CD8-positive, alpha-beta memory T cell (primary cell): Measurements from ENCODE around the gene CGNL1. TPM values are rescaled to one million over a fixed set of nuclear protein-coding genes. Genes with fewer than 3 reads are reported as not detected.

Experiments
- CTCF ChIA-PET: fragments of 350-600 bp; sonication (Branson Sonifier 250); formaldehyde crosslinking; loops from one replicate; lab custom pipeline; 2021; ENCODE audit warnings: antibody characterized with exemption; lab: Charles Lee
- POLR2A ChIA-PET: fragments of 350-600 bp; sonication (Branson Sonifier 250); formaldehyde crosslinking; loops from one replicate; lab custom pipeline; 2021; ENCODE audit warnings: antibody characterized with exemption; lab: Charles Lee
- DNase-seq, 5 donors: peaks; one replicate each; pipeline versions ENCODE4 v3.0.0 to v3.0.0-alpha.2; 2020 to 2022; ENCODE audit warnings: mixed read lengths in 1 of 5
- H3K27ac ChIP-seq: one replicate; pipeline ENCODE4 v1.7.0; 2013; ENCODE audit warnings: low read depth, mild to moderate bottlenecking, low read length, moderate library complexity
- H3K27me3 ChIP-seq: 2 replicates; pipeline ENCODE4 v1.7.0; 2013; ENCODE audit warnings: low read length, mild to moderate bottlenecking; ENCODE audit not compliant: insufficient read depth, poor library complexity, severe bottlenecking
- H3K36me3 ChIP-seq: 2 replicates; pipeline ENCODE4 v1.7.0; 2013; ENCODE audit warnings: mild to moderate bottlenecking, low read length, moderate library complexity; ENCODE audit not compliant: insufficient read depth
- H3K4me1 ChIP-seq: 2 replicates; pipeline ENCODE4 v1.7.0; 2013; ENCODE audit warnings: mild to moderate bottlenecking, low read length, moderate library complexity; ENCODE audit not compliant: insufficient read depth
- H3K4me3 ChIP-seq: 2 replicates; pipeline ENCODE4 v1.7.0; 2013; ENCODE audit warnings: mild to moderate bottlenecking, low read length
- H3K9me3 ChIP-seq: 2 replicates; pipeline ENCODE4 v1.7.0; 2013; ENCODE audit warnings: mild to moderate bottlenecking, low read length
- H3K27ac Mint-ChIP-seq, 8 donors: one replicate each; pipeline ENCODE4 v1.8.0; 2020 to 2021; ENCODE audit warnings: mixed read lengths in 8 of 8, mild to moderate bottlenecking in 6 of 8, inconsistent platforms in 3 of 8, moderate library complexity in 3 of 8
- H3K27me3 Mint-ChIP-seq, 2 donors: one replicate each; pipeline ENCODE4 v1.8.0; 2020 to 2021; ENCODE audit warnings: mixed read lengths in 2 of 2, mild to moderate bottlenecking in 1 of 2, moderate library complexity in 1 of 2
- H3K36me3 Mint-ChIP-seq, 3 donors: one replicate each; pipeline ENCODE4 v1.8.0; 2020 to 2021; ENCODE audit warnings: mixed read lengths in 3 of 3, inconsistent platforms in 1 of 3, mild to moderate bottlenecking in 1 of 3
- H3K4me1 Mint-ChIP-seq, 3 donors: one replicate each; pipeline ENCODE4 v1.8.0; 2020 to 2021; ENCODE audit warnings: mixed read lengths in 3 of 3, inconsistent platforms in 1 of 3, mild to moderate bottlenecking in 1 of 3
- H3K4me3 Mint-ChIP-seq, 7 donors: one replicate each; pipeline ENCODE4 v1.8.0; 2020 to 2021; ENCODE audit warnings: mixed read lengths in 7 of 7, mild to moderate bottlenecking in 6 of 7, moderate library complexity in 4 of 7, inconsistent platforms in 2 of 7
- H3K9me3 Mint-ChIP-seq, 5 donors: one replicate each; pipeline ENCODE4 v1.8.0; 2020 to 2022; ENCODE audit warnings: mixed read lengths in 5 of 5, mild to moderate bottlenecking in 3 of 5, moderate library complexity in 2 of 5, inconsistent platforms in 1 of 5
- polyA plus RNA-seq: library from polyadenylated mRNA; unstranded; fragments of 300-500 nt; fragmentation: Illumina TruSeq; gene quantifications from one replicate; pipeline ENCODE4 v1.2.3, GENCODE V29; 2021
- total RNA-seq, 2 experiments: library from RNA; stranded (reverse); gene quantifications; one replicate each; pipeline ENCODE4 v1.2.3, GENCODE V29; 2021

The CGNL1 gene
- total and polyA plus RNA-seq, 3 experiments from 2014 or later: not detected

DNA sequence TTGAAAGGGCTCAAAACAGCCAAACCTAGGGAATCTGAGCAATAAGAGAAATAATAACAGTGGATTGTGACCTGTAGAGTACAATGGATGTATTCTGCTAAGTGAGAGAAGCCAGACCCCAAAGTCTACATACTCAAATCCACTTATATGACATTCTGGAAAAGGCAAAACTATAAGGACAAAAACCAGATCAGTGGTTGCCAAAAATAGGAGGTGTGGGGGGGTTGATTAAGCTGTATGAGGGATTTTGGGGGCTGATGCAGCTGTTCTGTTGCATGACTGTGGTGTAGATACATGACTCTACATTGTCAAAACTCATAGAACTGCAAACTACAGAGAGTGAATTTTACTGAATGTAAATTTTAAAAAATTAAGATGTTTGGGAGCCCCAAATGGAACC lies 20.1 kb upstream of the CGNL1 start:
- Mint-ChIP-seq H3K27ac (no peak overlapping the region), H3K27me3 (peaks cover 17 to 32% of the 10 kb centered on the region in 2 donors), H3K9me3 (no peaks in the 10 kb centered on the region), H3K4me1 (no peaks in the 10 kb centered on the region), H3K36me3 (no peaks in the 10 kb centered on the region), H3K4me3 (no peak overlapping the region)
- no peaks in the 10 kb centered on the region for H3K27me3 ChIP-seq
- no peaks in the 10 kb centered on the region for H3K9me3 ChIP-seq
- H3K27ac ChIP-seq: no peak overlapping the region
- H3K4me3 ChIP-seq: no peak overlapping the region
- ChIA-PET CTCF (no interaction called here), POLR2A (no interaction called here)
- DNase-seq: no peak
- no peaks in the 10 kb centered on the region for H3K4me1 ChIP-seq
- no peaks in the 10 kb centered on the region for H3K36me3 ChIP-seq

DNA sequence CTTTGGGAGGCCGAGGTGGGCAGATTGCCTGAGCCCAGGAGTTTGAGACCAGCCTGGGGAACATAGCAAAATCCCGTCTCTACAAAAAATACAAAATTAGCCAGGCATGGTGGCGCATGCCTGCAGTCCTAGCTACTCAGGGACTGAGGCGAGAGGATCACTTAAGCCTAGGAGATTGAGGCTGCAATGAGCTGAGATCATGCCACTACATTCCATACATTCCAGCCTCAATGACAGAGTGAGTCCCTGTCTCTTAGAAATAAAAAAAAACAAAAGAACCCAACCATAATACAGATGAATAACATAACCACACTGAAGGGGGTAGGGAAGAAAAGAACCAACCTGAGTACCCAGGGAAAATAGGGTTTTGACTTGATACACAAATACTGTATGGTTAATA lies 19.7 kb upstream of the CGNL1 start:
- H3K36me3 Mint-ChIP-seq: no peaks in the 10 kb centered on the region
- H3K4me3 ChIP-seq: no peak overlapping the region
- no peaks in the 10 kb centered on the region for H3K9me3 Mint-ChIP-seq
- no peak overlapping the region for H3K4me3 Mint-ChIP-seq
- no peak overlapping the region for H3K27ac Mint-ChIP-seq
- no peaks in the 10 kb centered on the region for H3K36me3 ChIP-seq
- peaks cover 15 to 32% of the 10 kb centered on the region in 2 donors for H3K27me3 Mint-ChIP-seq
- H3K27ac ChIP-seq: no peak overlapping the region
- no peaks in the 10 kb centered on the region for H3K27me3 ChIP-seq
- H3K4me1 ChIP-seq: no peaks in the 10 kb centered on the region
- no peaks in the 10 kb centered on the region for H3K4me1 Mint-ChIP-seq
- ChIA-PET CTCF (interaction anchor here (1.7 kb wide), 1 partner anchor 16 kb away, joined by 4 read pairs; no protein-coding TSS in a partner anchor), POLR2A (no interaction called here)
- no peak for DNase-seq
- no peaks in the 10 kb centered on the region for H3K9me3 ChIP-seq

DNA sequence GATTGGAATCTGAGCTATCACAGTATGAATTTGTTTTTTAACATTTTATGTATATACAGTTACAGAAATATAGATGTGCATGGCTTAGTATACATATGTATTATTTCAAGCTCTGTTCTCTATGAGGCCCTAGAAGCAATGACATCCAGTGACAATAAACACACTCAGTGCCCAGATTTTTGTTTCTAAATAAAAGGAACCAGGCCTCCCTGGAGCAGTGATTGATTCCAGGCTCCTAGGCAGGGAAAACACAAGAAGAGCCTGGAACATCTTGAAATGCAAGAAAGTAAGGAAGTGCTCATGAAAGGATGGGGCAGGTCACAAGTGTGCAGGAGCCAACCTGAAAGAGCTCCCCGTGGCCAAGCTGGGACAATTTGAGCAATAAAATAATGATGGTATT lies 18.5 kb upstream of the CGNL1 start:
- peaks cover 14 to 27% of the 10 kb centered on the region in 2 donors for H3K27me3 Mint-ChIP-seq
- no peaks in the 10 kb centered on the region for H3K36me3 ChIP-seq
- H3K4me1 ChIP-seq: no peaks in the 10 kb centered on the region
- no peaks in the 10 kb centered on the region for H3K9me3 ChIP-seq
- no peaks in the 10 kb centered on the region for H3K36me3 Mint-ChIP-seq
- H3K27ac Mint-ChIP-seq: peak overlapping the region in 1 of 8 donors; percentile 17
- no peak overlapping the region for H3K4me3 Mint-ChIP-seq
- no peak for DNase-seq
- H3K4me1 Mint-ChIP-seq: no peaks in the 10 kb centered on the region
- ChIA-PET POLR2A (no interaction called here), CTCF (interaction anchor here (1.7 kb wide), 1 partner anchor 17 kb away, joined by 4 read pairs; no protein-coding TSS in a partner anchor)
- no peaks in the 10 kb centered on the region for H3K9me3 Mint-ChIP-seq
- no peak overlapping the region for H3K4me3 ChIP-seq
- H3K27ac ChIP-seq: no peak overlapping the region
- H3K27me3 ChIP-seq: no peaks in the 10 kb centered on the region

DNA sequence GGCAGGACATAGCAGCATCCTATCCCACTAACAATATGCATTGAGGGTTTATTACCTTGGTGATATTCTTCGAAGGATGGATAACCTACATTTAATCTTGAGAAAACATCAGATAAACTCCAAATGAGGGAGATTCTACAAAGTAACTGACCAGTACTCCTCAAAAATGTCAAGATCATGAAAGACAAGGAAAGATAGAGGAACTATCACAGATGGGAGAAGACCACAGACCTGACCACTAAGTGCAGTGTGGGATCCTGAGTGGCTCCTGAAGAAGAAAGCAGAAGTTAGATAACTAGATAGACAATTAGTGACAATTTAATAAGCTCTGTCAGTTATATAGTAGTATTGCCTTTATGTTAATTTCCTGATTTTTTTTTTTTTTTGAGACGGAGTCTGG lies 17.7 kb upstream of the CGNL1 start:
- CTCF ChIA-PET: no interaction called here
- Histone ChIP-seq H3K27me3 (no peaks in the 10 kb centered on the region), H3K36me3 (no peaks in the 10 kb centered on the region), H3K9me3 (no peaks in the 10 kb centered on the region), H3K4me1 (no peaks in the 10 kb centered on the region), H3K27ac (no peak overlapping the region), H3K4me3 (no peak overlapping the region)
- no peak overlapping the region for H3K27ac Mint-ChIP-seq
- DNase-seq: no peak
- H3K4me3 Mint-ChIP-seq: no peak overlapping the region
- no peaks in the 10 kb centered on the region for H3K4me1 Mint-ChIP-seq
- H3K27me3 Mint-ChIP-seq: peaks cover 13 to 20% of the 10 kb centered on the region in 2 donors
- POLR2A ChIA-PET: no interaction called here
- no peaks in the 10 kb centered on the region for H3K9me3 Mint-ChIP-seq
- H3K36me3 Mint-ChIP-seq: no peaks in the 10 kb centered on the region

DNA sequence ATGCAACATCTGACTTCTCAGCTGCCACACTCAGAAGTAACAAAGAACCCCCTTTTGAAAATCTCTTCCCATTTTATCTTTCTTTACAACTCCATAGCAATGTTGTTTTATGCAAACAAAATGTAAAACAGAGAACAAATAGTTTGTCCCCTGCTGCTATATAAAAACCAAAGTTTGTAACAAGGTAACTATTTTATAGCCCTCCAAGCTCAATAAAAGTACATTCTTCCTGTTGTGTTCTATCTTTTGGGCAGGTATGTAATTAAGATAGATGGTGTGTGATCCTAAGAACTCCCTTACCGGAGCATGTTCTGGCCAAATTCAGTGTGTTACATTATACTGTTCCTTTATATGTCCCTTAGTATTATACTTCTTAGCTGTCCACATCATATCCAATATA lies 12.6 kb upstream of the CGNL1 start:
- no peak for DNase-seq
- no peaks in the 10 kb centered on the region for H3K27me3 ChIP-seq
- H3K36me3 ChIP-seq: no peaks in the 10 kb centered on the region
- no peak overlapping the region for H3K27ac Mint-ChIP-seq
- no peaks in the 10 kb centered on the region for H3K9me3 Mint-ChIP-seq
- H3K27me3 Mint-ChIP-seq: peaks cover 0 to under 1% of the 10 kb centered on the region in 2 donors
- H3K9me3 ChIP-seq: no peaks in the 10 kb centered on the region
- no peaks in the 10 kb centered on the region for H3K4me1 ChIP-seq
- CTCF ChIA-PET: no interaction called here
- no peak overlapping the region for H3K4me3 Mint-ChIP-seq
- H3K4me1 Mint-ChIP-seq: no peaks in the 10 kb centered on the region
- H3K27ac ChIP-seq: no peak overlapping the region
- POLR2A ChIA-PET: no interaction called here
- H3K36me3 Mint-ChIP-seq: no peaks in the 10 kb centered on the region
- H3K4me3 ChIP-seq: no peak overlapping the region

DNA sequence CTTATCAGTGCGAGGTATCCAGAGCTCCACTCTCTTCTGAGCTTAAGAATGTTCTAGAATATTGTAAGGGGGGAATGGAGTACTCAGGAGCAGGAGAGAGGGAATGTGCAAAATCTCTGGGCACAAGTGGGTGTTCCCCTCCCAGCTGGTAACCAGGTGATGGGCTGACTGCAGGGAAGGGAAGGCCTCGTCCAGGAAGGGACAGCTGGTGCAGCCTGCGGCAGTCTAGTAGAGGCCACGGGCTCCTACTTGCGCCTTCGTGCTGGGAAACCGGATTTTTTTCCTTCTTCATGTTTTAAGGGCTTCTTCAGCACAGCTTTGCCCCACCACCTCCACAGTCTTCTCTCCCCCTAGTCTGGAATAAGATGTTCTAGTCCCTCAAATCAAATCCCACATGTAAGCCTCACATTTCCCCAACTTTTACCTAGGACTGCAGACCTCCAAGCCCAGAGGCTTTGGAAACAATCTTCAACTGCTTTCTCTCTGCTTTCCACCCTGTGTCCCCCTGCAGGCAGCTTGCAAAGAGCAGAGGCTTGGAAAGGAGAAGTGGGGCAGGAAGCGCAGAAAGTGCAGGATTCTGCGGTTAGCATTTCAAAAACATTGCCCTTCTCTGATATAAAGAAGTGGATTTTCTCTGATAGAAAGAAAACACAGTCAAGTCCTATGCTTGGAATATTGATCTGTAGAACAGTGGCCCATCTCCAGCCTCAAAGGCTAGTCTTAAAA lies 11.9 kb upstream of the CGNL1 start:
- CTCF ChIA-PET: no interaction called here
- peaks cover 0 to 4% of the 10 kb centered on the region in 2 donors for H3K27me3 Mint-ChIP-seq
- POLR2A ChIA-PET: no interaction called here
- no peak for DNase-seq
- no peaks in the 10 kb centered on the region for H3K27me3 ChIP-seq
- no peaks in the 10 kb centered on the region for H3K36me3 ChIP-seq
- no peaks in the 10 kb centered on the region for H3K9me3 ChIP-seq
- no peaks in the 10 kb centered on the region for H3K36me3 Mint-ChIP-seq
- no peaks in the 10 kb centered on the region for H3K4me1 ChIP-seq
- H3K27ac Mint-ChIP-seq: no peak overlapping the region
- H3K4me3 Mint-ChIP-seq: no peak overlapping the region
- no peak overlapping the region for H3K27ac ChIP-seq
- no peaks in the 10 kb centered on the region for H3K4me1 Mint-ChIP-seq
- H3K9me3 Mint-ChIP-seq: no peaks in the 10 kb centered on the region
- no peak overlapping the region for H3K4me3 ChIP-seq

DNA sequence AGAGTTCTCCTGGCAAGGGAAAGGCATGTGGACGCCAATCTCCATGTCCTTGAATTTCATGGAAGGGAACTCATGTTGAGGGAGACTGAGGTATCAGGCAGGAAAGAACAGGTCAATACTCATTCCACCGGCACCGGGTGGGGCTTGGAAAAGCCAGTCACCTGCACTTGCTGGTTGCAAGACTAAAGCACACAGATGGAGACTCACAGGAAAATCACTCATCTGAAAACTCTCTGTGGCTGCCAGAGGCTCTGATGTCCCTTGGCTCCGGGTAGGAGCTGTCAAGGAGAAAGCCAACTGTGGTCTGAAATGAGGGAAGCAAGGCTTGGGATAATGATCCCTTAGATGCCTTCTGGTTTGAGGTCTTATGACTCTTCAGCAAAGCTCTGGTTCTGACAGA lies 8.7 kb upstream of the CGNL1 start:
- Histone ChIP-seq H3K36me3 (no peaks in the 10 kb centered on the region), H3K4me1 (no peaks in the 10 kb centered on the region), H3K9me3 (no peaks in the 10 kb centered on the region), H3K27ac (no peak overlapping the region), H3K4me3 (no peak overlapping the region), H3K27me3 (no peaks in the 10 kb centered on the region)
- Mint-ChIP-seq H3K4me3 (no peak overlapping the region), H3K9me3 (no peaks in the 10 kb centered on the region), H3K4me1 (no peaks in the 10 kb centered on the region), H3K27me3 (peaks cover 7 to 12% of the 10 kb centered on the region in 2 donors), H3K27ac (no peak overlapping the region), H3K36me3 (no peaks in the 10 kb centered on the region)
- ChIA-PET CTCF (no interaction called here), POLR2A (no interaction called here)
- no peak for DNase-seq

DNA sequence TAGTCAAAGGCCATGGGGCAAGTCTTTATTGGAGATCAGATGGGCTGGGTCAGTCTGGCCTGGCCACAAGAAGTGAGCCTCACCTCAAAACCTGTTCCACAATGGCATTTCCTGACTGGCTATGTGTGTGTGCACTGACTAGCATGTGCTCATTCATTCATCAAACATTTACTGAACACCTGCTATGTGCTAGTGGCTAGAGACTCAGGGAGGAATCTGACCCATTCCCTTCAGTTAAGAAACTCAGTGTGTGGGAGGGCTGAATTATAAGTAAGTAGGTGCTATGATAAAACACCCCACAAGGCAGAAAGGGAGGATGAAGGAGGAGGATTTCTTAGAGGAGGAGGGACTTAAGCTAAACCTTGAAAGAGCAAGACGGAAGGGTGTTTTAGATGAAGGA lies 5.4 kb upstream of the CGNL1 start:
- Mint-ChIP-seq H3K36me3 (peaks cover 0 to 3% (median 0%) of the 10 kb centered on the region in 3 donors), H3K27ac (no peak overlapping the region), H3K9me3 (no peaks in the 10 kb centered on the region), H3K27me3 (peaks cover 31 to 36% of the 10 kb centered on the region in 2 donors), H3K4me1 (peaks cover 2 to 3% (median 3%) of the 10 kb centered on the region in 3 donors), H3K4me3 (no peak overlapping the region)
- H3K4me3 ChIP-seq: no peak overlapping the region
- no peaks in the 10 kb centered on the region for H3K4me1 ChIP-seq
- no peak overlapping the region for H3K27ac ChIP-seq
- peaks cover 7% of the 10 kb centered on the region for H3K27me3 ChIP-seq
- CTCF ChIA-PET: no interaction called here
- POLR2A ChIA-PET: no interaction called here
- no peaks in the 10 kb centered on the region for H3K36me3 ChIP-seq
- no peak for DNase-seq
- no peaks in the 10 kb centered on the region for H3K9me3 ChIP-seq
